GM12873 (cell line): ENCODE data around the gene HSPB3.

ENCODE experiments used
- CTCF ChIP-seq: IDR thresholded peaks from 2 replicates; pipeline ENCODE4 v1.5.1; 2012; ENCODE audit warnings: low read depth, mild to moderate bottlenecking, moderate library complexity, low read length, control low read depth; ENCODE audit not compliant: insufficient read depth; ENCODE audit errors: missing control alignments

The HSPB3 gene

GRCh38 chr5:54460181-54460919 is 4.9 kb downstream of the HSPB3 start:
- no peak for TF ChIP-seq CTCF

GRCh38 chr5:54462281-54462680 is 6.8 kb downstream of the HSPB3 start:
- TF ChIP-seq CTCF = no peak

GRCh38 chr5:54463713-54464112 is 8.2 kb downstream of the HSPB3 start:
- no peak for TF ChIP-seq CTCF

GRCh38 chr5:54469622-54470021 is 14.1 kb downstream of the HSPB3 start:
- no peak for TF ChIP-seq CTCF

- no peak for TF ChIP-seq CTCF
These were observed 14.6 kb downstream of the HSPB3 start for GRCh38 chr5:54470128-54470527.

- TF ChIP-seq CTCF = no peak
These were observed 15.2 kb downstream of the HSPB3 start for GRCh38 chr5:54470677-54471076.

GRCh38 chr5:54471398-54471797 is 15.9 kb downstream of the HSPB3 start:
- no peak for TF ChIP-seq CTCF
